ENCODE measurements around the gene FOXP4. TPM values are rescaled to one million over a fixed set of nuclear protein-coding genes. Genes with fewer than 3 reads are reported as not detected.
A peak's percentile ranks its signal among the peaks of the same experiment; 100 is the strongest.

The FOXP4 gene
- total RNA-seq, 1 donor from 2014 or later, result 26.9 TPM

DNA sequence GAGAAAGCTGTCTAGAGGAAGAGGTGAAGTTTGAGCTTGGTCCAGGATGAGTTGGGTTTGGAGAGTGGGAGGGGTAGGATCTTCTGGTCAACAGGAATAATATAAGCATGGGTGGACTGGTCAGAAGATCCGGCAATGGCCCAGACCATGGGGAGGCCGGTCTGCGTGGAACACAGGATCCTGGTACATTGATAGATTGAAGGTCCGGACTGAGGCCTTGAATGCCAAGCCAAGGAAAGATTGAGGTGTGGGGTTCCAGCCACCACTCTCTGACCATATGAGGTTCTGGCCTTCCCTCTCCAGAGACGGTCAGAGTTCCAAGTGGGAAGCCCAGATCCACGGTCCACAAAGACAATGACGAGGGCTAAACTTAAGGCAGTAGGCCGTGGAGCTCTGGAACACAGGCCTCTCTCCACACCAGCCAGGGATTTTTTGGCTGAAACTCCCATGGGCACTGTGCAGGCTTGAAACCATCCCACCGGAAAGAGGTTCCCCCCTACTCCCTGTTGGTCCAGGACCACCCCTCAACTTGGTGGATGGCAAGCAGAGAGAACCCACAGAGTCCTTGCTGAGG lies 95.3 kb downstream of the FOXP4 start:
- H3K4me3 Mint-ChIP-seq (ENCODE audit: unreplicated experiment), result peak overlapping the region; percentile 28
- H3K9me3 Mint-ChIP-seq (ENCODE audit: unreplicated experiment), result no peaks in the 10 kb centered on the region
- H3K27me3 Mint-ChIP-seq (ENCODE audit: unreplicated experiment), result no peaks in the 10 kb centered on the region
- TF ChIP-seq, protein P1, sequence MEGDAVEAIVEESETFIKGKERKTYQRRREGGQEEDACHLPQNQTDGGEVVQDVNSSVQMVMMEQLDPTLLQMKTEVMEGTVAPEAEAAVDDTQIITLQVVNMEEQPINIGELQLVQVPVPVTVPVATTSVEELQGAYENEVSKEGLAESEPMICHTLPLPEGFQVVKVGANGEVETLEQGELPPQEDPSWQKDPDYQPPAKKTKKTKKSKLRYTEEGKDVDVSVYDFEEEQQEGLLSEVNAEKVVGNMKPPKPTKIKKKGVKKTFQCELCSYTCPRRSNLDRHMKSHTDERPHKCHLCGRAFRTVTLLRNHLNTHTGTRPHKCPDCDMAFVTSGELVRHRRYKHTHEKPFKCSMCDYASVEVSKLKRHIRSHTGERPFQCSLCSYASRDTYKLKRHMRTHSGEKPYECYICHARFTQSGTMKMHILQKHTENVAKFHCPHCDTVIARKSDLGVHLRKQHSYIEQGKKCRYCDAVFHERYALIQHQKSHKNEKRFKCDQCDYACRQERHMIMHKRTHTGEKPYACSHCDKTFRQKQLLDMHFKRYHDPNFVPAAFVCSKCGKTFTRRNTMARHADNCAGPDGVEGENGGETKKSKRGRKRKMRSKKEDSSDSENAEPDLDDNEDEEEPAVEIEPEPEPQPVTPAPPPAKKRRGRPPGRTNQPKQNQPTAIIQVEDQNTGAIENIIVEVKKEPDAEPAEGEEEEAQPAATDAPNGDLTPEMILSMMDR (IDR thresholded peaks at IDR 0.05), result no peak
- peak overlapping the region; percentile 9 for H3K27ac Mint-ChIP-seq (ENCODE audit: unreplicated experiment)
- H3K36me3 Mint-ChIP-seq (ENCODE audit: unreplicated experiment), result peaks cover 12% of the 10 kb centered on the region
- no peak for DNase-seq (ENCODE audit: extremely low spot score, unreplicated experiment)
- peaks cover 76% of the 10 kb centered on the region for H3K4me1 Mint-ChIP-seq (ENCODE audit: unreplicated experiment)

DNA sequence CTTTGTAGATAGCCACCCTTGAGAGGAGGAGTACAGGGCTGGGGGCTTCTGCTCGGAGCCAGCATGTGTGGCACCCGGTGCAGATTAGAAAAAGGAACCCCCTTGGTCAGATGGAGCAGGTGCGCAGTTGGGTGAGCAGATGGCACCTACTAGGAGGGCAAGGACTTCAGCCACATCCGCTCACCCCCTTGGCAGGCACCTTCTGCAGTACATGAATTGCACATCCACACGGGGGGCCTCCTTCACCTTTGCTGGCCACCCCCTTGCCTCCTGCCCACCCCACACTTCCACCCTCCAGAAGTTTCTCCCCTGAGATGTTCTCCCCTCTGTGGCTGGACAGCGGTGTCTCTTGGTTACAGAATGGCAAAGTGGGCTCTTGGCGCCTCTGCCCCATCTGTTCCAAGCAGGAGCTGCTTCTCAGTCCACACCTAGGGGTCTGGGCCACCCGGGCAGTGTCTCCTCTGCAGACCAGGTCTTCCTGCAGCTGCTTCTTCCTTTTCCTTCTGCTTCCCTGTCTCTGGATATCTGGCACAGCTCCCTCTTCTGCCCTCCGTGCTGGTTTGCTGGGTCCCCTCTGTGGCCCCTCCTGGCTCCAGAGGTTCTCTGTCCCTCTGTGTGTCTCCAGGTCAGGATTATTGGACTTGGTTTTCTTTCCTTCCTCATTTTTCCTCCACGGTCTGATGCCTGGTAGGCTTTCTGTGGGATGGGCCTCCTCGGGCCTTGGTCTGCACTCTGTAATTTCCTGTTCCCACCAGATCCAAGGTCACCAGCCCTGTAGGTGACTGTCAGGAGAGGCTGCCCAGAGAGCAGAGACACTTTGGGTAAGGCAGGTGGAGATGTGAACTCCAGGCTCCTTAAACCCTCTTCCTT lies 96.1 kb downstream of the FOXP4 start:
- peaks cover 15% of the 10 kb centered on the region for H3K36me3 Mint-ChIP-seq (ENCODE audit: unreplicated experiment)
- no peak overlapping the region for H3K27ac Mint-ChIP-seq (ENCODE audit: unreplicated experiment)
- no peak overlapping the region for H3K4me3 Mint-ChIP-seq (ENCODE audit: unreplicated experiment)
- DNase-seq (ENCODE audit: extremely low spot score, unreplicated experiment), result no peak
- no peaks in the 10 kb centered on the region for H3K9me3 Mint-ChIP-seq (ENCODE audit: unreplicated experiment)
- H3K27me3 Mint-ChIP-seq (ENCODE audit: unreplicated experiment), result no peaks in the 10 kb centered on the region
- TF ChIP-seq, protein P1 (IDR thresholded peaks at IDR 0.05), result no peak
- H3K4me1 Mint-ChIP-seq (ENCODE audit: unreplicated experiment), result peaks cover 81% of the 10 kb centered on the region

DNA sequence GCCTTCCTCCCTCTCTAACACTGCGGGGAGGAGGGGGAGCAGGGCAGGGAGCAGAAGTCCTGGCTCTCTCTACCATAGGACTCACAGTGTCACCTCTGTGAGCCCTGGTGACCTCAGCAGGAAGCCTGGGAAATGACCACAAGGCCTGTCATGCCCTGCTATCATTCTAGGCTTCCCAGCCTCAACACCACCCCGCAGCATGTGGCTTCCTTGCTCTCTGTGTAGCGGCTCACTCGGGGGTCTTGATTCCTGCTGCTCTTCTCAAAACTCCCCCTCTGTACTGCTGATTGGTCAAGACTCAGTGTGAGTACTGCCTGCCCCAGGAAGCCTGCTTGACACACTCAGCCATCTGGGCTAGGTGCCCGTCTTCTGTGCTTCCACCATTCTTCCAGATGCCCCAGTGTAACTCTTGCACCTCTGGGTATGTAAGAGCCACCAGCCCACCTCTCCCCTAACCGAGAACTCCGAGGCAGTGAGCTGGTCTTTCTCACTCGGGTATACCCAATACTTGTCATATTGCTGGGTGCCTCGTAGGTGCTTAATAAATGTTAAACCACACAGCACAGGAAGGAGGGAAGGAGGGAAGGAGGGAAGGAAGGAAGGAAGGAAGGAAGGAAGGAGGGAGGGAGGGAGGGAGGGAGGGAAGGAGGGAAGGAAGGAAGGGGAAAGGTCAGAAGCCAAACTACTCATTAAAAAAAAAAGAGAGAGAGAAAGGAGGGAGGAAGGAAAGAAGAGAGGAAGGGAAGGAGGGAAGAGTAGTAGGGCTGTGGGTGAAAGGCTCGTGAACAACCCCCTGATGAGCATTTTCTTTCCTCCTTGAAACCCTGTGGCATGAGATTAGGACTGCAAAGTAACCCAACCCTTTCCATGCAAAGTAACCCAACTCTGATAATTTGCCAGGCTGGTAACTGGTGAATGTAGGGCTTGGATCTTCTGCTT lies 97.0 kb downstream of the FOXP4 start:
- Mint-ChIP-seq H3K27ac (ENCODE audit: unreplicated experiment) (no peak overlapping the region), H3K4me1 (ENCODE audit: unreplicated experiment) (peaks cover 81% of the 10 kb centered on the region), H3K36me3 (ENCODE audit: unreplicated experiment) (peaks cover 18% of the 10 kb centered on the region)

DNA sequence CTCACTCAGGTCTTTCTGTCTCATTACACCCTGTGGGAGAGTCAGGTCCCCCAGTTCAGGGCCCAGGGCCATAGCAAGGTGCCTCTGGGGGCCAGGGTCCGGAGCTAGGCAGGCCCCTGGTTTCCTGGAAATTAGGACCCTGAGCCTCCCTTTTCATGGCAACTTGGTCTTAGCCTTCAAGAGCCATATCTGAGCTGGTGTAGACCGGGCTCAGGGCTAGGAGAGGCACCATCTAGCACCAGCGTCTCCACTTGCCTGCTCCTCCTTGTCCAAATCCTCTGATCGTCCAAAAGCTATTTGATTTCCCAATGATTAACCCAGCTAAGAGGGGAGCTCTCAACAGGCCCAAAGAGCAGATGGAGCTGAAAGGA lies 97.7 kb downstream of the FOXP4 start:
- Mint-ChIP-seq H3K9me3 (ENCODE audit: unreplicated experiment) (no peaks in the 10 kb centered on the region), H3K36me3 (ENCODE audit: unreplicated experiment) (peaks cover 21% of the 10 kb centered on the region), H3K27me3 (ENCODE audit: unreplicated experiment) (no peaks in the 10 kb centered on the region), H3K4me1 (ENCODE audit: unreplicated experiment) (peaks cover 87% of the 10 kb centered on the region), H3K4me3 (ENCODE audit: unreplicated experiment) (no peak overlapping the region), H3K27ac (ENCODE audit: unreplicated experiment) (no peak overlapping the region)
- DNase-seq (ENCODE audit: extremely low spot score, unreplicated experiment), result no peak
- TF ChIP-seq, protein P1 (IDR thresholded peaks at IDR 0.05), result no peak

More for the DNA sequence above, 97.0 kb downstream of the FOXP4 start:
- Mint-ChIP-seq H3K4me3 (ENCODE audit: unreplicated experiment) (no peak overlapping the region), H3K27me3 (ENCODE audit: unreplicated experiment) (no peaks in the 10 kb centered on the region), H3K9me3 (ENCODE audit: unreplicated experiment) (no peaks in the 10 kb centered on the region)
- no peak for DNase-seq (ENCODE audit: extremely low spot score, unreplicated experiment)
- TF ChIP-seq, protein P1 (IDR thresholded peaks at IDR 0.05), result no peak

Data from osteocyte (in vitro differentiated cells).